Neural progenitor cell (in vitro differentiated cells): ENCODE data around the gene GNAQ.

Experiments
- EZH2 ChIP-seq: fragments of 200-600 bp; sonication (generic); IDR thresholded peaks from 2 replicates; pipeline ENCODE4 v1.6.1; 2017; ENCODE audit warnings: antibody characterized with exemption, mild to moderate bottlenecking, moderate library complexity
- EZH2phosphoT487 ChIP-seq: fragments of 200-600 bp; sonication (generic); IDR thresholded peaks from 2 replicates; pipeline ENCODE4 v1.6.1; 2017; ENCODE audit warnings: antibody characterized with exemption
- TF ChIP-seq, protein P1 (sequence below): fragments of 200-600 bp; sonication (generic); IDR thresholded peaks from 2 replicates; pipeline ENCODE4 v1.5.1; 2017; ENCODE audit warnings: antibody characterized with exemption, mild to moderate bottlenecking

DNA sequence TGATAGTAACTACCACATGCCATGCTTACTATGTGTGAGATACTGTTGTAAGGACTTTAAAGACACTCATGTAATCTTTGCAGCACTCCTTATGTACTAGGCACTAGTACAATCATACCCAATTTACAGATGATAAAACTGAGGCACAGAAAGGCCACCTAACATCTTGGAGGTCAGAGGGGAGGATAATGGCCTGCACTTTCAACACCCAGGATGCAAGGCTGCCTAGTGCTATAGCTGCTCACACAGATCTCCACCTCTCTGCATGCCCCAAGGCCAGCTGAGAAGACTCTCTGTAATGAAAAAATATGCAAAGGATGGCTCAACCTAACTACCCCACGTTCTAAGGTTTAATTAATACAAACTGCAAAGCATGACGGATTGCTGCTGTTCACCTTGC lies 57.2 kb downstream of the GNAQ start:
- TF ChIP-seq, protein P1, sequence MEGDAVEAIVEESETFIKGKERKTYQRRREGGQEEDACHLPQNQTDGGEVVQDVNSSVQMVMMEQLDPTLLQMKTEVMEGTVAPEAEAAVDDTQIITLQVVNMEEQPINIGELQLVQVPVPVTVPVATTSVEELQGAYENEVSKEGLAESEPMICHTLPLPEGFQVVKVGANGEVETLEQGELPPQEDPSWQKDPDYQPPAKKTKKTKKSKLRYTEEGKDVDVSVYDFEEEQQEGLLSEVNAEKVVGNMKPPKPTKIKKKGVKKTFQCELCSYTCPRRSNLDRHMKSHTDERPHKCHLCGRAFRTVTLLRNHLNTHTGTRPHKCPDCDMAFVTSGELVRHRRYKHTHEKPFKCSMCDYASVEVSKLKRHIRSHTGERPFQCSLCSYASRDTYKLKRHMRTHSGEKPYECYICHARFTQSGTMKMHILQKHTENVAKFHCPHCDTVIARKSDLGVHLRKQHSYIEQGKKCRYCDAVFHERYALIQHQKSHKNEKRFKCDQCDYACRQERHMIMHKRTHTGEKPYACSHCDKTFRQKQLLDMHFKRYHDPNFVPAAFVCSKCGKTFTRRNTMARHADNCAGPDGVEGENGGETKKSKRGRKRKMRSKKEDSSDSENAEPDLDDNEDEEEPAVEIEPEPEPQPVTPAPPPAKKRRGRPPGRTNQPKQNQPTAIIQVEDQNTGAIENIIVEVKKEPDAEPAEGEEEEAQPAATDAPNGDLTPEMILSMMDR = no peak
- TF ChIP-seq EZH2 (no peak), EZH2phosphoT487 (no peak)
